Naive thymus-derived CD4-positive, alpha-beta T cell (primary cell): ENCODE measurements around the gene SPTAN1. TPM values are rescaled to one million over a fixed set of nuclear protein-coding genes. Genes with fewer than 3 reads are reported as not detected.

Source experiments
- ATAC-seq: fragments of 150-1000 bp; cut with Tn5 transposase; 2 replicates; pipeline ENCODE4 v1.10.0; 2021; ENCODE audit warnings: mild to moderate bottlenecking, moderate library complexity
- CTCF ChIA-PET: fragments of 350-600 bp; sonication (Branson Sonifier 250); formaldehyde crosslinking; loops from one replicate; lab custom pipeline; 2021; ENCODE audit warnings: antibody characterized with exemption; lab: Charles Lee
- POLR2A ChIA-PET: fragments of 350-600 bp; sonication (Branson Sonifier 250); formaldehyde crosslinking; loops from one replicate; lab custom pipeline; 2021; ENCODE audit warnings: antibody characterized with exemption, inconsistent platforms; lab: Charles Lee
- DNase-seq, 9 donors: peaks; one replicate each; pipeline versions ENCODE4 v3.0.0 to v3.0.0-alpha.2; 2020 to 2022; ENCODE audit warnings: mixed read lengths in 1 of 9
- H3K27ac ChIP-seq: one replicate; pipeline ENCODE4 v1.7.0; 2013; ENCODE audit warnings: mild to moderate bottlenecking, low read depth, low read length, moderate library complexity
- H3K27me3 ChIP-seq, 2 donors: one replicate each; pipeline ENCODE4 v1.7.0; 2013; ENCODE audit warnings: low read length in 2 of 2, mild to moderate bottlenecking in 2 of 2, moderate library complexity in 2 of 2; ENCODE audit not compliant: control insufficient read depth in 2 of 2, insufficient read depth in 2 of 2
- H3K36me3 ChIP-seq, 3 experiments: 1 replicate in 2 of 3; 2 replicates in 1 of 3; pipeline ENCODE4 v1.7.0; 2013; ENCODE audit warnings: low read length in 3 of 3, mild to moderate bottlenecking in 3 of 3, moderate library complexity in 1 of 3; ENCODE audit not compliant: insufficient read depth in 3 of 3, control insufficient read depth in 2 of 3
- H3K4me1 ChIP-seq, 2 donors: one replicate each; pipeline ENCODE4 v1.7.0; 2013; ENCODE audit warnings: low read length in 2 of 2, mild to moderate bottlenecking in 2 of 2, moderate library complexity in 1 of 2; ENCODE audit not compliant: control insufficient read depth in 2 of 2, insufficient read depth in 2 of 2
- H3K4me3 ChIP-seq: 2 replicates; pipeline ENCODE4 v1.7.0; 2013; ENCODE audit warnings: mild to moderate bottlenecking, low read length
- H3K9me3 ChIP-seq, 3 experiments: 1 replicate in 2 of 3; 2 replicates in 1 of 3; pipeline ENCODE4 v1.7.0; 2013; ENCODE audit warnings: low read length in 3 of 3; ENCODE audit not compliant: control insufficient read depth in 2 of 3
- H3K27ac Mint-ChIP-seq, 9 donors: one replicate each; pipeline ENCODE4 v1.8.0; 2020 to 2022; ENCODE audit warnings: mixed read lengths in 9 of 9, mild to moderate bottlenecking in 8 of 9, moderate library complexity in 5 of 9, inconsistent platforms in 2 of 9
- H3K27me3 Mint-ChIP-seq, 5 donors: one replicate each; pipeline ENCODE4 v1.8.0; 2021 to 2022; ENCODE audit warnings: mixed read lengths in 5 of 5, mild to moderate bottlenecking in 1 of 5
- H3K36me3 Mint-ChIP-seq, 5 donors: one replicate each; pipeline ENCODE4 v1.8.0; 2020 to 2022; ENCODE audit warnings: mixed read lengths in 5 of 5, mild to moderate bottlenecking in 3 of 5, inconsistent platforms in 1 of 5
- H3K4me1 Mint-ChIP-seq, 7 donors: one replicate each; pipeline ENCODE4 v1.8.0; 2020 to 2022; ENCODE audit warnings: mixed read lengths in 7 of 7, mild to moderate bottlenecking in 3 of 7, inconsistent platforms in 1 of 7
- H3K4me3 Mint-ChIP-seq, 10 donors: one replicate each; pipeline ENCODE4 v1.8.0; 2020 to 2022; ENCODE audit warnings: mild to moderate bottlenecking in 10 of 10, mixed read lengths in 10 of 10, moderate library complexity in 6 of 10, inconsistent platforms in 2 of 10
- H3K9me3 Mint-ChIP-seq, 11 donors: one replicate each; pipeline ENCODE4 v1.8.0; 2020 to 2022; ENCODE audit warnings: mixed read lengths in 11 of 11, mild to moderate bottlenecking in 4 of 11, inconsistent platforms in 1 of 11, moderate library complexity in 1 of 11
- intact Hi-C, 2 donors: fragments of 100-400 bp; cut with micrococcal nuclease; formaldehyde crosslinking; loops; one replicate each; pipeline ENCODE4 v1.15.1; 2023
- polyA plus RNA-seq, 2 donors: library from polyadenylated mRNA; unstranded; fragments of 300-500 nt; fragmentation: Illumina TruSeq; gene quantifications; one replicate each; pipeline ENCODE4 v1.2.3, GENCODE V29; 2021
- total RNA-seq, 6 experiments: library from RNA in 5 of 6; stranded (reverse) in 5 of 6; gene quantifications; 1 replicate in 5 of 6; 2 replicates in 1 of 6; pipeline ENCODE4 v1.2.3 and lab custom pipeline; 2021 to 2026

Gene SPTAN1
- total and polyA plus RNA-seq, 7 experiments from 2014 or later = 46.6 to 433 (median 365) TPM

- no peak for ATAC-seq
- H3K4me1 ChIP-seq = peaks cover 55 to 56% of the 10 kb centered on the region in 2 donors
- Mint-ChIP-seq H3K9me3 (no peaks in the 10 kb centered on the region), H3K27ac (no peak overlapping the region), H3K36me3 (no peaks in the 10 kb centered on the region), H3K4me1 (peaks cover 30 to 46% (median 34%) of the 10 kb centered on the region in 7 donors), H3K4me3 (no peak overlapping the region), H3K27me3 (no peaks in the 10 kb centered on the region)
- no peaks in the 10 kb centered on the region for H3K27me3 ChIP-seq
- no peaks in the 10 kb centered on the region for H3K9me3 ChIP-seq
- POLR2A ChIA-PET = interaction anchor here (0.6 to 4.1 kb wide), 7 partner anchors 8 to 473 kb away, joined by 3 to 35 read pairs (median 3); partner anchors contain the start of genes SET and SH3GLB2
- peak overlapping the region; percentile 94 for H3K27ac ChIP-seq
- intact Hi-C loops = no loop called here
- CTCF ChIA-PET = no interaction called here
- H3K4me3 ChIP-seq = no peak overlapping the region
- no peaks in the 10 kb centered on the region for H3K36me3 ChIP-seq
- no peak for DNase-seq
These were observed 2.9 kb downstream of the SPTAN1 start for GRCh38 chr9:128555180-128555721.

DNA sequence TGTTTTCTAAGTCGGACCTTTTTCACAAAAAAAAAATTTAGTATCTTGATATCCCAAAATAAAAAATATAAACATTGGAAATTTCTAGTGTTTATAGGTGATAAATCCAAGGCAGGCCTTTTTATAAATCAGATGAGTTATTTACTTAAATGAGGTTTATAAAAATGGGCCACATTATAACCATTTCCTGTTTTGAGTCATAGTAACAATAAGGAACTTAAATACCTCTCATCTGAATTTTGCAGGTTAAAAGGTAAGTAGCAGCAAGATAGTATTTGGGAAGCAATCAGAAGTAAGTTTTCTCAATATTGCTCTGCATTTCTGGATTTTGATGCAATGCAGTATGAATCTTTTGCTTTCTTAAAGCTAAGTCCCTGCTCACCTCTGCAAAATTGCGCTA is 3.9 kb downstream of the SPTAN1 start:
- H3K4me3 ChIP-seq = no peak overlapping the region
- Mint-ChIP-seq H3K36me3 (no peaks in the 10 kb centered on the region), H3K9me3 (no peaks in the 10 kb centered on the region), H3K4me3 (peak overlapping the region in 3 of 10 donors; percentile 16 to 43 (median 21)), H3K27me3 (no peaks in the 10 kb centered on the region), H3K27ac (peak overlapping the region in 3 of 9 donors; percentile 17 to 62 (median 31)), H3K4me1 (peaks cover 23 to 38% (median 26%) of the 10 kb centered on the region in 7 donors)
- H3K4me1 ChIP-seq = peaks cover 48 to 49% of the 10 kb centered on the region in 2 donors
- intact Hi-C loops = no loop called here
- H3K27ac ChIP-seq = no peak overlapping the region
- ChIA-PET POLR2A (interaction anchor here (0.6 to 1.0 kb wide), 4 partner anchors 17 to 51 kb away, joined by 3 to 5 read pairs (median 4); partner anchors contain the start of gene GLE1), CTCF (interaction anchor here (0.6 kb wide), 1 partner anchor 23 kb away, joined by 3 read pairs; no protein-coding TSS in a partner anchor)
- DNase-seq (no peak), ATAC-seq (no peak)
- H3K9me3 ChIP-seq = no peaks in the 10 kb centered on the region
- H3K27me3 ChIP-seq = no peaks in the 10 kb centered on the region
- no peaks in the 10 kb centered on the region for H3K36me3 ChIP-seq

GRCh38 chr9:128556926-128557634 is 4.7 kb downstream of the SPTAN1 start:
- Mint-ChIP-seq H3K4me3 (peak overlapping the region in 6 of 10 donors; percentile 0 to 65 (median 50)), H3K4me1 (peaks cover 20 to 34% (median 29%) of the 10 kb centered on the region in 7 donors), H3K36me3 (peaks cover 0 to 5% (median 0%) of the 10 kb centered on the region in 5 donors), H3K27ac (peak overlapping the region in 6 of 9 donors; percentile 2 to 39 (median 26)), H3K27me3 (no peaks in the 10 kb centered on the region), H3K9me3 (no peaks in the 10 kb centered on the region)
- POLR2A ChIA-PET = interaction anchor here (0.6 to 1.0 kb wide), 5 partner anchors 12 to 212 kb away, joined by 3 to 5 read pairs (median 3); partner anchors contain the start of gene GLE1
- intact Hi-C loops = no loop called here
- no peak for ATAC-seq
- Histone ChIP-seq H3K9me3 (no peaks in the 10 kb centered on the region), H3K27ac (no peak overlapping the region), H3K36me3 (no peaks in the 10 kb centered on the region), H3K4me3 (no peak overlapping the region), H3K27me3 (no peaks in the 10 kb centered on the region), H3K4me1 (peaks cover 42 to 43% of the 10 kb centered on the region in 2 donors)
- CTCF ChIA-PET = no interaction called here
- DNase-seq = no peak

GRCh38 chr9:128558431-128559310 is 6.3 kb downstream of the SPTAN1 start:
- H3K4me3 Mint-ChIP-seq = peak overlapping the region; percentile 42 to 77 (median 60)
- ATAC-seq = peak; percentile 69
- Histone ChIP-seq H3K27me3 (no peaks in the 10 kb centered on the region), H3K4me1 (peaks cover 42 to 43% of the 10 kb centered on the region in 2 donors), H3K36me3 (no peaks in the 10 kb centered on the region), H3K9me3 (no peaks in the 10 kb centered on the region), H3K27ac (peak overlapping the region; percentile 35), H3K4me3 (no peak overlapping the region)
- peak in 3 of 9 donors; percentile 10 to 51 (median 36) for DNase-seq
- CTCF ChIA-PET = no interaction called here
- H3K9me3 Mint-ChIP-seq = no peaks in the 10 kb centered on the region
- peak overlapping the region; percentile 55 to 92 (median 80) for H3K27ac Mint-ChIP-seq
- H3K36me3 Mint-ChIP-seq = peaks cover 0 to 5% (median 3%) of the 10 kb centered on the region in 5 donors
- peaks cover 24 to 37% (median 31%) of the 10 kb centered on the region in 7 donors for H3K4me1 Mint-ChIP-seq
- POLR2A ChIA-PET = interaction anchor here (0.8 to 1.3 kb wide), 3 partner anchors 8 to 259 kb away, joined by 3 to 4 read pairs (median 3); partner anchors contain the start of gene ENDOG
- intact Hi-C loops = no loop called here
- H3K27me3 Mint-ChIP-seq = no peaks in the 10 kb centered on the region

- Histone ChIP-seq H3K36me3 (peaks cover 0 to 40% (median 20%) of the 10 kb centered on the region in 3 experiments), H3K4me1 (no peaks in the 10 kb centered on the region), H3K4me3 (no peak overlapping the region), H3K27ac (no peak overlapping the region), H3K9me3 (no peaks in the 10 kb centered on the region), H3K27me3 (no peaks in the 10 kb centered on the region)
- POLR2A ChIA-PET = interaction anchor here (0.7 to 4.9 kb wide), 2 partner anchors 12 to 37 kb away, joined by 3 to 35 read pairs; partner anchors contain the start of gene SPTAN1
- H3K36me3 Mint-ChIP-seq = peaks cover 7 to 35% (median 22%) of the 10 kb centered on the region in 5 donors
- DNase-seq = no peak
- intact Hi-C loops = no loop called here
- no peak overlapping the region for H3K4me3 Mint-ChIP-seq
- no peaks in the 10 kb centered on the region for H3K9me3 Mint-ChIP-seq
- peaks cover 14 to 47% (median 33%) of the 10 kb centered on the region in 7 donors for H3K4me1 Mint-ChIP-seq
- no peaks in the 10 kb centered on the region for H3K27me3 Mint-ChIP-seq
- no peak for ATAC-seq
- H3K27ac Mint-ChIP-seq = peak overlapping the region in 3 of 9 donors; percentile 40 to 58 (median 48)
- CTCF ChIA-PET = interaction anchor here (0.6 kb wide), 1 partner anchor 37 kb away, joined by 4 read pairs; no protein-coding TSS in a partner anchor
These were observed 13.2 kb downstream of the SPTAN1 start for GRCh38 chr9:128565578-128565977.
